Caco-2 (cell line): ENCODE results near the gene PIMREG. TPM values are rescaled to one million over a fixed set of nuclear protein-coding genes. Genes with fewer than 3 reads are reported as not detected.

Experiments used
- BruUV-seq: library from RNA; stranded (reverse); fragments of 400-500 nt; replicated peaks from 2 replicates; lab custom pipeline; 2021; lab: Mats Ljungman, UMichigan
- CTCF ChIA-PET: fragments of 300-600 bp; sonication (Branson Sonifier 250); formaldehyde crosslinking; loops from one replicate; lab custom pipeline; 2022; ENCODE audit warnings: antibody characterized with exemption; lab: Charles Lee
- POLR2A ChIA-PET: fragments of 300-600 bp; sonication (Branson Sonifier 250); formaldehyde crosslinking; loops from one replicate; lab custom pipeline; 2022; ENCODE audit warnings: antibody characterized with exemption; lab: Charles Lee
- DNase-seq, 2 experiments: peaks; one replicate each; pipeline versions ENCODE4 v3.0.0 to v3.0.0-alpha.2; 2020 to 2022
- H3K27me3 ChIP-seq: replicated peaks from 2 replicates; pipeline ENCODE4 v1.6.0; 2011; ENCODE audit warnings: low read length; ENCODE audit not compliant: control insufficient read depth, insufficient read depth
- H3K36me3 ChIP-seq: 2 replicates; pipeline ENCODE4 v1.5.1; 2011; ENCODE audit warnings: low read length; ENCODE audit not compliant: control insufficient read depth, insufficient read depth
- H3K4me1 ChIP-seq: fragments of 250-450 bp; sonication (Bioruptor Pico); 2 replicates; pipeline ENCODE4 v1.5.1; 2020; ENCODE audit warnings: mild to moderate bottlenecking
- H3K4me3 ChIP-seq: 2 replicates; pipeline ENCODE4 v1.5.1; 2011; ENCODE audit warnings: low read depth, mild to moderate bottlenecking, control low read depth, low read length
- H3K9me3 ChIP-seq: fragments of 250-450 bp; sonication (Bioruptor Pico); 2 replicates; pipeline ENCODE4 v1.5.1; 2020; ENCODE audit warnings: mild to moderate bottlenecking, moderate library complexity
- H3K27ac Mint-ChIP-seq: one replicate; pipeline ENCODE4 v1.8.0; 2022; ENCODE audit warnings: mixed read lengths; ENCODE audit not compliant: unreplicated experiment
- H3K27me3 Mint-ChIP-seq: one replicate; pipeline ENCODE4 v1.8.0; 2022; ENCODE audit warnings: mixed read lengths; ENCODE audit not compliant: insufficient read depth, unreplicated experiment
- H3K36me3 Mint-ChIP-seq: one replicate; pipeline ENCODE4 v1.8.0; 2022; ENCODE audit warnings: mild to moderate bottlenecking, mixed read lengths; ENCODE audit not compliant: insufficient read depth, unreplicated experiment
- H3K4me1 Mint-ChIP-seq: one replicate; pipeline ENCODE4 v1.8.0; 2022; ENCODE audit warnings: low read depth, mixed read lengths; ENCODE audit not compliant: unreplicated experiment
- H3K4me3 Mint-ChIP-seq: one replicate; pipeline ENCODE4 v1.8.0; 2022; ENCODE audit warnings: mild to moderate bottlenecking, moderate library complexity, mixed read lengths; ENCODE audit not compliant: unreplicated experiment
- H3K9me3 Mint-ChIP-seq: one replicate; pipeline ENCODE4 v1.8.0; 2022; ENCODE audit warnings: mixed read lengths; ENCODE audit not compliant: unreplicated experiment
- intact Hi-C: fragments of 100-400 bp; cut with micrococcal nuclease; formaldehyde crosslinking; loops from one replicate; pipeline ENCODE4 v1.10.0; 2022; ENCODE audit not compliant: unreplicated experiment
- total RNA-seq: library from RNA; stranded (reverse); gene quantifications from 2 replicates; pipeline ENCODE4 v1.2.3, GENCODE V29; 2022
- TF ChIP-seq, protein P1 (sequence below), 2 experiments: fragments of 200-600 bp in 1 of 2; IDR thresholded peaks; 1 replicate in 1 of 2; 2 replicates in 1 of 2; pipeline versions ENCODE4 v1.5.1 to v1.8.0; 2011 to 2022; ENCODE audit warnings: antibody characterized with exemption in 1 of 2, control low read depth in 1 of 2, inconsistent platforms in 1 of 2, low read depth in 1 of 2, low read length in 1 of 2, mild to moderate bottlenecking in 1 of 2, moderate library complexity in 1 of 2; ENCODE audit not compliant: insufficient read depth in 1 of 2, severe bottlenecking in 1 of 2, unreplicated experiment in 1 of 2

The PIMREG gene
- total RNA-seq, 1 experiment from 2014 or later = 15.8 TPM

GRCh38 chr17:6426356-6427101 lies 17.7 kb upstream of the PIMREG start:
- no peaks in the 10 kb centered on the region for H3K27me3 Mint-ChIP-seq
- H3K27me3 ChIP-seq = no peaks in the 10 kb centered on the region
- H3K4me1 Mint-ChIP-seq = no peaks in the 10 kb centered on the region
- no peaks in the 10 kb centered on the region for H3K9me3 ChIP-seq
- TF ChIP-seq, protein P1, sequence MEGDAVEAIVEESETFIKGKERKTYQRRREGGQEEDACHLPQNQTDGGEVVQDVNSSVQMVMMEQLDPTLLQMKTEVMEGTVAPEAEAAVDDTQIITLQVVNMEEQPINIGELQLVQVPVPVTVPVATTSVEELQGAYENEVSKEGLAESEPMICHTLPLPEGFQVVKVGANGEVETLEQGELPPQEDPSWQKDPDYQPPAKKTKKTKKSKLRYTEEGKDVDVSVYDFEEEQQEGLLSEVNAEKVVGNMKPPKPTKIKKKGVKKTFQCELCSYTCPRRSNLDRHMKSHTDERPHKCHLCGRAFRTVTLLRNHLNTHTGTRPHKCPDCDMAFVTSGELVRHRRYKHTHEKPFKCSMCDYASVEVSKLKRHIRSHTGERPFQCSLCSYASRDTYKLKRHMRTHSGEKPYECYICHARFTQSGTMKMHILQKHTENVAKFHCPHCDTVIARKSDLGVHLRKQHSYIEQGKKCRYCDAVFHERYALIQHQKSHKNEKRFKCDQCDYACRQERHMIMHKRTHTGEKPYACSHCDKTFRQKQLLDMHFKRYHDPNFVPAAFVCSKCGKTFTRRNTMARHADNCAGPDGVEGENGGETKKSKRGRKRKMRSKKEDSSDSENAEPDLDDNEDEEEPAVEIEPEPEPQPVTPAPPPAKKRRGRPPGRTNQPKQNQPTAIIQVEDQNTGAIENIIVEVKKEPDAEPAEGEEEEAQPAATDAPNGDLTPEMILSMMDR (IDR thresholded peaks at IDR 0.05; ENCODE audit: insufficient read depth in 1 of 2, low read depth in 1 of 2, low read length in 1 of 2, severe bottlenecking in 1 of 2, unreplicated experiment in 1 of 2) = no peak
- H3K9me3 Mint-ChIP-seq = peaks cover 10% of the 10 kb centered on the region
- POLR2A ChIA-PET = no interaction called here
- H3K4me1 ChIP-seq = no peaks in the 10 kb centered on the region
- no peak overlapping the region for H3K27ac Mint-ChIP-seq
- no peaks in the 10 kb centered on the region for H3K36me3 ChIP-seq
- BruUV-seq = no TSS peak
- no peak for DNase-seq
- intact Hi-C loops = no loop called here
- no peaks in the 10 kb centered on the region for H3K36me3 Mint-ChIP-seq
- H3K4me3 ChIP-seq = no peak overlapping the region
- CTCF ChIA-PET = no interaction called here
- no peak overlapping the region for H3K4me3 Mint-ChIP-seq

GRCh38 chr17:6427279-6427781 lies 16.9 kb upstream of the PIMREG start:
- Mint-ChIP-seq H3K4me3 (no peak overlapping the region), H3K36me3 (no peaks in the 10 kb centered on the region), H3K27ac (no peak overlapping the region), H3K4me1 (no peaks in the 10 kb centered on the region), H3K9me3 (peaks cover 10% of the 10 kb centered on the region), H3K27me3 (no peaks in the 10 kb centered on the region)
- Histone ChIP-seq H3K36me3 (no peaks in the 10 kb centered on the region), H3K4me1 (no peaks in the 10 kb centered on the region), H3K9me3 (no peaks in the 10 kb centered on the region), H3K27me3 (no peaks in the 10 kb centered on the region), H3K4me3 (no peak overlapping the region)
- DNase-seq = no peak
- no TSS peak for BruUV-seq
- ChIA-PET CTCF (no interaction called here), POLR2A (no interaction called here)
- TF ChIP-seq, protein P1 (IDR thresholded peaks at IDR 0.05; ENCODE audit: insufficient read depth in 1 of 2, low read depth in 1 of 2, low read length in 1 of 2, severe bottlenecking in 1 of 2, unreplicated experiment in 1 of 2) = no peak
- intact Hi-C loops = no loop called here

DNA sequence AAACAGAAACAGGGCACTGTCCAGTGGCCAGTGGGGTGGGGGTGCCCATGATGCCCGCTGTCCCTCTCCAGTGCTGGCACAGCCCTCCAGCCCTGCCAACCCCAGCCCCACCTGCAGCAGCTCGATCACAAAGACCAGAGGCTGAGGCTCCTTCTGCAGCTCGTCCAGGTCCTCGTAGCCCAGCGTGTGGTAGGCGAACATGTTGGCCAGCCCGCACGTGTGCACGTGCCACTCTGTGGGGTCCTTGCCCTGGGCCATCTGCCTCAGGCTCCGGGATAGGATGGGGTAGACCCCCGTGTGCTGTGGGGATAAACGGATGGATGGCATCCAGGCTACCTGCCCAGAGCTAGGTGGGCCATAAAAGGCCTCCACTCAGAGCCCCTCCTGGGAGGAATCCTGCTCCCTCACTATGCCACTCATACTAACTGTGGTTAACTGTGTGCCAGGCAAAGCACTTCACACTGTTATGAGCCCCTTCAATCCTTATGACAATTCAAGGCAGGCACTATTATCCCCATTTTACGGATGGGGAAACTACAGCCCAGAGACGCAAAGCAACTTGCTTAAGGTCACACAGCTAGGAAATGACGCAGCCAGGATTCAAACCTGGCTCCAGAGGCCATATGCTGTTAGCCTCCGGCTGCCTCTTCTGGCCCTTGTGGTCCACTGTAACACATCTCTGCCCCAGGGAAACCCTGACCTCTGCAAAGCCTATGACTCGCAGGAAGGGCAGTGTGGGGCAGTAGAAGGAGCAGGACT lies 15.9 kb upstream of the PIMREG start:
- Mint-ChIP-seq H3K9me3 (peaks cover 10% of the 10 kb centered on the region), H3K27ac (no peak overlapping the region), H3K4me1 (no peaks in the 10 kb centered on the region), H3K4me3 (no peak overlapping the region), H3K27me3 (no peaks in the 10 kb centered on the region), H3K36me3 (no peaks in the 10 kb centered on the region)
- DNase-seq = no peak
- ChIA-PET POLR2A (no interaction called here), CTCF (no interaction called here)
- Histone ChIP-seq H3K4me3 (no peak overlapping the region), H3K27me3 (no peaks in the 10 kb centered on the region), H3K4me1 (no peaks in the 10 kb centered on the region), H3K36me3 (no peaks in the 10 kb centered on the region), H3K9me3 (no peaks in the 10 kb centered on the region)
- intact Hi-C loops = no loop called here
- TF ChIP-seq, protein P1 (IDR thresholded peaks at IDR 0.05; ENCODE audit: insufficient read depth in 1 of 2, low read depth in 1 of 2, low read length in 1 of 2, severe bottlenecking in 1 of 2, unreplicated experiment in 1 of 2) = no peak
- no TSS peak for BruUV-seq
